NCI-H1092 (cell line): ENCODE measurements around the gene PSD4.

Source experiments
- DNase-seq: peaks from one replicate; lab custom pipeline; 2025; lab: John Stamatoyannopoulos, UW

The PSD4 gene

GRCh38 chr2:113223813-113224212 lies 50.0 kb downstream of the PSD4 start:
- no peak for DNase-seq

- no peak for DNase-seq
These were observed 51.0 kb downstream of the PSD4 start for GRCh38 chr2:113224647-113225236.

GRCh38 chr2:113225263-113226259 lies 51.8 kb downstream of the PSD4 start:
- peak; percentile 77 for DNase-seq

- no peak for DNase-seq
These were observed 52.7 kb downstream of the PSD4 start for GRCh38 chr2:113226462-113226861.

GRCh38 chr2:113227290-113227689 lies 53.5 kb downstream of the PSD4 start:
- no peak for DNase-seq

- no peak for DNase-seq
These were observed 53.9 kb downstream of the PSD4 start for GRCh38 chr2:113227698-113228097.

- DNase-seq: no peak
These were observed 54.6 kb downstream of the PSD4 start for GRCh38 chr2:113228351-113228750.

GRCh38 chr2:113228991-113229716 lies 55.4 kb downstream of the PSD4 start:
- DNase-seq: no peak

- DNase-seq: no peak
These were observed 56.0 kb downstream of the PSD4 start for GRCh38 chr2:113229795-113230194.

- DNase-seq: no peak
These were observed 56.8 kb downstream of the PSD4 start for GRCh38 chr2:113230531-113230930.

GRCh38 chr2:113231064-113231463 lies 57.3 kb downstream of the PSD4 start:
- no peak for DNase-seq

GRCh38 chr2:113232123-113232522 lies 58.4 kb downstream of the PSD4 start:
- no peak for DNase-seq

- DNase-seq: no peak
These were observed 59.0 kb downstream of the PSD4 start for GRCh38 chr2:113232740-113233139.

- DNase-seq: no peak
These were observed 60.1 kb downstream of the PSD4 start for GRCh38 chr2:113233593-113234550.

GRCh38 chr2:113234721-113235346 lies 61.1 kb downstream of the PSD4 start:
- no peak for DNase-seq

GRCh38 chr2:113235347-113236226 lies 61.8 kb downstream of the PSD4 start:
- peak; percentile 11 for DNase-seq

GRCh38 chr2:113236367-113237159 lies 62.8 kb downstream of the PSD4 start:
- no peak for DNase-seq

- no peak for DNase-seq
These were observed 63.9 kb downstream of the PSD4 start for GRCh38 chr2:113237604-113238160.
